Fibroblast of mammary gland (primary cell): Measurements from ENCODE around the gene IQCM.

ENCODE experiments used
- DNase-seq: peaks from one replicate; pipeline ENCODE4 v3.0.0-alpha.2; 2010; ENCODE audit warnings: low read depth
- H3K4me3 ChIP-seq: 2 replicates; pipeline ENCODE4 v1.5.1; 2011; ENCODE audit warnings: low read depth, mild to moderate bottlenecking, low read length, moderate library complexity; ENCODE audit not compliant: control insufficient read depth
- CTCF ChIP-seq: conservative IDR thresholded peaks from 2 replicates; pipeline ENCODE4 v1.5.1; 2011; ENCODE audit warnings: low read depth, low read length, inconsistent platforms; ENCODE audit not compliant: control insufficient read depth, insufficient read depth

IQCM gene

GRCh38 chr4:149831656-149832208, 16.1 kb upstream of the IQCM start:
- no peak overlapping the region for H3K4me3 ChIP-seq
- DNase-seq, result no peak
- TF ChIP-seq CTCF, result no peak

GRCh38 chr4:149830823-149831222, 15.2 kb upstream of the IQCM start:
- DNase-seq, result peak; percentile 11
- H3K4me3 ChIP-seq, result no peak overlapping the region
- TF ChIP-seq CTCF, result no peak

GRCh38 chr4:149825336-149825735, 9.7 kb upstream of the IQCM start:
- no peak overlapping the region for H3K4me3 ChIP-seq
- no peak for TF ChIP-seq CTCF
- no peak for DNase-seq

GRCh38 chr4:149823769-149824221, 8.2 kb upstream of the IQCM start:
- TF ChIP-seq CTCF, result no peak
- DNase-seq, result peak; percentile 86
- H3K4me3 ChIP-seq, result no peak overlapping the region

GRCh38 chr4:149801416-149801815, 14.2 kb downstream of the IQCM start:
- TF ChIP-seq CTCF, result no peak
- peak; percentile 48 for DNase-seq
- H3K4me3 ChIP-seq, result no peak overlapping the region

GRCh38 chr4:149799546-149799945, 16.1 kb downstream of the IQCM start:
- peak; percentile 22 for DNase-seq
- TF ChIP-seq CTCF, result no peak
- H3K4me3 ChIP-seq, result no peak overlapping the region

- H3K4me3 ChIP-seq, result no peak overlapping the region
- no peak for TF ChIP-seq CTCF
- DNase-seq, result no peak
These were observed 19.3 kb downstream of the IQCM start for GRCh38 chr4:149796381-149796780.
